Memory B cell (primary cell): ENCODE results near the gene FCHSD2.

Experiments
- ATAC-seq: fragments of 150-1000 bp; cut with Tn5 transposase; 2 replicates; pipeline ENCODE4 v1.10.0; 2021; ENCODE audit warnings: low read depth, mild to moderate bottlenecking, moderate library complexity
- DNase-seq, 2 donors: peaks; one replicate each; pipeline ENCODE4 v3.0.0; 2022; ENCODE audit warnings: low spot score in 2 of 2
- H3K27ac Mint-ChIP-seq: one replicate; pipeline ENCODE4 v1.8.0; 2022; ENCODE audit warnings: mild to moderate bottlenecking, moderate library complexity, mixed read lengths
- H3K27me3 Mint-ChIP-seq: one replicate; pipeline ENCODE4 v1.8.0; 2022; ENCODE audit warnings: mixed read lengths
- H3K36me3 Mint-ChIP-seq: one replicate; pipeline ENCODE4 v1.8.0; 2022; ENCODE audit warnings: mild to moderate bottlenecking, mixed read lengths
- H3K4me1 Mint-ChIP-seq: one replicate; pipeline ENCODE4 v1.8.0; 2022; ENCODE audit warnings: mixed read lengths
- H3K4me3 Mint-ChIP-seq: one replicate; pipeline ENCODE4 v1.8.0; 2022; ENCODE audit warnings: mild to moderate bottlenecking, moderate library complexity, mixed read lengths
- H3K9me3 Mint-ChIP-seq: one replicate; pipeline ENCODE4 v1.8.0; 2022; ENCODE audit warnings: mixed read lengths

The FCHSD2 gene

GRCh38 chr11:73107597-73107996 lies 34.5 kb downstream of the FCHSD2 start:
- no peak overlapping the region for H3K4me3 Mint-ChIP-seq
- peaks cover 15% of the 10 kb centered on the region for H3K9me3 Mint-ChIP-seq
- no peaks in the 10 kb centered on the region for H3K27me3 Mint-ChIP-seq
- peaks cover 50% of the 10 kb centered on the region for H3K36me3 Mint-ChIP-seq
- peak overlapping the region; percentile 79 for H3K27ac Mint-ChIP-seq
- ATAC-seq (no peak), DNase-seq (no peak)
- peaks cover 26% of the 10 kb centered on the region for H3K4me1 Mint-ChIP-seq

- H3K36me3 Mint-ChIP-seq: peaks cover 52% of the 10 kb centered on the region
- no peak overlapping the region for H3K4me3 Mint-ChIP-seq
- peak; percentile 71 for ATAC-seq
- no peak for DNase-seq
- no peaks in the 10 kb centered on the region for H3K27me3 Mint-ChIP-seq
- peaks cover 24% of the 10 kb centered on the region for H3K4me1 Mint-ChIP-seq
- no peak overlapping the region for H3K27ac Mint-ChIP-seq
- H3K9me3 Mint-ChIP-seq: peaks cover 12% of the 10 kb centered on the region
Measured at GRCh38 chr11:73106347-73106746, 35.8 kb downstream of the FCHSD2 start.

- ATAC-seq: no peak
- peaks cover 43% of the 10 kb centered on the region for H3K4me1 Mint-ChIP-seq
- H3K27me3 Mint-ChIP-seq: no peaks in the 10 kb centered on the region
- no peak for DNase-seq
- peaks cover 57% of the 10 kb centered on the region for H3K36me3 Mint-ChIP-seq
- peak overlapping the region; percentile 84 for H3K27ac Mint-ChIP-seq
- H3K9me3 Mint-ChIP-seq: no peaks in the 10 kb centered on the region
- H3K4me3 Mint-ChIP-seq: no peak overlapping the region
Measured at GRCh38 chr11:73100578-73100977, 41.5 kb downstream of the FCHSD2 start.

- no peak for ATAC-seq
- H3K4me3 Mint-ChIP-seq: no peak overlapping the region
- no peaks in the 10 kb centered on the region for H3K9me3 Mint-ChIP-seq
- H3K27ac Mint-ChIP-seq: peak overlapping the region; percentile 84
- peaks cover 56% of the 10 kb centered on the region for H3K36me3 Mint-ChIP-seq
- DNase-seq: no peak
- H3K27me3 Mint-ChIP-seq: no peaks in the 10 kb centered on the region
- peaks cover 48% of the 10 kb centered on the region for H3K4me1 Mint-ChIP-seq
Measured at GRCh38 chr11:73099512-73100266, 42.4 kb downstream of the FCHSD2 start.

- Mint-ChIP-seq H3K27me3 (no peaks in the 10 kb centered on the region), H3K4me1 (peaks cover 41% of the 10 kb centered on the region), H3K27ac (peak overlapping the region; percentile 83), H3K9me3 (peaks cover 3% of the 10 kb centered on the region), H3K4me3 (peak overlapping the region; percentile 51), H3K36me3 (peaks cover 48% of the 10 kb centered on the region)
- ATAC-seq (no peak), DNase-seq (no peak)
Measured at GRCh38 chr11:73095613-73096012, 46.5 kb downstream of the FCHSD2 start.

GRCh38 chr11:73091521-73092305 lies 50.4 kb downstream of the FCHSD2 start:
- Mint-ChIP-seq H3K27me3 (no peaks in the 10 kb centered on the region), H3K27ac (peak overlapping the region; percentile 22), H3K36me3 (peaks cover 35% of the 10 kb centered on the region), H3K4me1 (peaks cover 39% of the 10 kb centered on the region), H3K9me3 (peaks cover 3% of the 10 kb centered on the region), H3K4me3 (no peak overlapping the region)
- no peak for ATAC-seq
- no peak for DNase-seq

GRCh38 chr11:73087730-73088129 lies 54.4 kb downstream of the FCHSD2 start:
- ATAC-seq: peak; percentile 75
- Mint-ChIP-seq H3K36me3 (peaks cover 40% of the 10 kb centered on the region), H3K4me1 (peaks cover 41% of the 10 kb centered on the region), H3K4me3 (peak overlapping the region; percentile 3), H3K27ac (peak overlapping the region; percentile 13), H3K9me3 (peaks cover 3% of the 10 kb centered on the region), H3K27me3 (no peaks in the 10 kb centered on the region)
- no peak for DNase-seq

- H3K4me1 Mint-ChIP-seq: peaks cover 34% of the 10 kb centered on the region
- H3K36me3 Mint-ChIP-seq: peaks cover 31% of the 10 kb centered on the region
- no peaks in the 10 kb centered on the region for H3K9me3 Mint-ChIP-seq
- H3K27ac Mint-ChIP-seq: peak overlapping the region; percentile 88
- peak overlapping the region; percentile 49 for H3K4me3 Mint-ChIP-seq
- DNase-seq: no peak
- peak; percentile 59 for ATAC-seq
- H3K27me3 Mint-ChIP-seq: no peaks in the 10 kb centered on the region
Measured at GRCh38 chr11:73085189-73085875, 56.8 kb downstream of the FCHSD2 start.

GRCh38 chr11:73078631-73079030 lies 63.5 kb downstream of the FCHSD2 start:
- Mint-ChIP-seq H3K27ac (no peak overlapping the region), H3K36me3 (peaks cover 46% of the 10 kb centered on the region), H3K9me3 (peaks cover 1% of the 10 kb centered on the region), H3K4me3 (no peak overlapping the region), H3K4me1 (peaks cover 24% of the 10 kb centered on the region), H3K27me3 (no peaks in the 10 kb centered on the region)
- ATAC-seq: no peak
- no peak for DNase-seq

- Mint-ChIP-seq H3K36me3 (peaks cover 40% of the 10 kb centered on the region), H3K4me3 (no peak overlapping the region), H3K27me3 (no peaks in the 10 kb centered on the region), H3K9me3 (peaks cover 1% of the 10 kb centered on the region), H3K27ac (no peak overlapping the region), H3K4me1 (peaks cover 33% of the 10 kb centered on the region)
- ATAC-seq: no peak
- DNase-seq: no peak
Measured at GRCh38 chr11:73077454-73077853, 64.7 kb downstream of the FCHSD2 start.

GRCh38 chr11:73074319-73074718 lies 67.8 kb downstream of the FCHSD2 start:
- Mint-ChIP-seq H3K4me1 (peaks cover 47% of the 10 kb centered on the region), H3K36me3 (peaks cover 38% of the 10 kb centered on the region), H3K27ac (peak overlapping the region; percentile 94), H3K9me3 (peaks cover 1% of the 10 kb centered on the region), H3K4me3 (peak overlapping the region; percentile 18), H3K27me3 (no peaks in the 10 kb centered on the region)
- ATAC-seq (no peak), DNase-seq (no peak)

- Mint-ChIP-seq H3K9me3 (peaks cover 1% of the 10 kb centered on the region), H3K4me1 (peaks cover 48% of the 10 kb centered on the region), H3K27ac (peak overlapping the region; percentile 94), H3K27me3 (no peaks in the 10 kb centered on the region), H3K36me3 (peaks cover 31% of the 10 kb centered on the region), H3K4me3 (peak overlapping the region; percentile 84)
- DNase-seq (no peak), ATAC-seq (peak; percentile 81)
Measured at GRCh38 chr11:73072935-73073481, 69.1 kb downstream of the FCHSD2 start.

GRCh38 chr11:73070653-73071052 lies 71.5 kb downstream of the FCHSD2 start:
- Mint-ChIP-seq H3K4me1 (peaks cover 57% of the 10 kb centered on the region), H3K27me3 (no peaks in the 10 kb centered on the region), H3K36me3 (peaks cover 25% of the 10 kb centered on the region)

More at GRCh38 chr11:73070653-73071052, 71.5 kb downstream of the FCHSD2 start:
- Mint-ChIP-seq H3K4me3 (no peak overlapping the region), H3K27ac (peak overlapping the region; percentile 88), H3K9me3 (no peaks in the 10 kb centered on the region)
- ATAC-seq (peak; percentile 27), DNase-seq (no peak)
